Ovary (tissue), 3 donors: Measurements from ENCODE around the gene KIAA1328.

Experiments used
- POLR2A ChIP-seq: fragments of 450-650 bp; IDR thresholded peaks from one replicate; pipeline ENCODE4 v1.6.1; 2017; ENCODE audit warnings: antibody characterized with exemption, mild to moderate bottlenecking, moderate library complexity
- TF ChIP-seq, protein P1 (sequence below), 3 donors: fragments of 450-650 bp in 2 of 3; fragments of 200-600 bp in 1 of 3; IDR thresholded peaks; one replicate each; pipeline versions ENCODE4 v1.5.1 to v1.8.0; 2016 to 2022; ENCODE audit warnings: antibody characterized with exemption in 3 of 3, mild to moderate bottlenecking in 1 of 3
- donor health status: DM: no; HTN: no; CAD: no.

GRCh38 chr18:37176621-37176934 is 347.7 kb downstream of the KIAA1328 start:
- TF ChIP-seq, protein P1, sequence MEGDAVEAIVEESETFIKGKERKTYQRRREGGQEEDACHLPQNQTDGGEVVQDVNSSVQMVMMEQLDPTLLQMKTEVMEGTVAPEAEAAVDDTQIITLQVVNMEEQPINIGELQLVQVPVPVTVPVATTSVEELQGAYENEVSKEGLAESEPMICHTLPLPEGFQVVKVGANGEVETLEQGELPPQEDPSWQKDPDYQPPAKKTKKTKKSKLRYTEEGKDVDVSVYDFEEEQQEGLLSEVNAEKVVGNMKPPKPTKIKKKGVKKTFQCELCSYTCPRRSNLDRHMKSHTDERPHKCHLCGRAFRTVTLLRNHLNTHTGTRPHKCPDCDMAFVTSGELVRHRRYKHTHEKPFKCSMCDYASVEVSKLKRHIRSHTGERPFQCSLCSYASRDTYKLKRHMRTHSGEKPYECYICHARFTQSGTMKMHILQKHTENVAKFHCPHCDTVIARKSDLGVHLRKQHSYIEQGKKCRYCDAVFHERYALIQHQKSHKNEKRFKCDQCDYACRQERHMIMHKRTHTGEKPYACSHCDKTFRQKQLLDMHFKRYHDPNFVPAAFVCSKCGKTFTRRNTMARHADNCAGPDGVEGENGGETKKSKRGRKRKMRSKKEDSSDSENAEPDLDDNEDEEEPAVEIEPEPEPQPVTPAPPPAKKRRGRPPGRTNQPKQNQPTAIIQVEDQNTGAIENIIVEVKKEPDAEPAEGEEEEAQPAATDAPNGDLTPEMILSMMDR (IDR thresholded peaks at IDR 0.05) = no peak
- TF ChIP-seq POLR2A = no peak
